Skeletal muscle cell (primary cell): ENCODE data around the gene IL18R1.

Experiments used
- DNase-seq: peaks from one replicate; pipeline ENCODE4 v3.0.0-alpha.2; 2010; ENCODE audit warnings: low read depth
- H3K4me3 ChIP-seq: 2 replicates; pipeline ENCODE4 v1.5.1; 2011; ENCODE audit warnings: low read depth, mild to moderate bottlenecking, control low read depth, low read length, moderate library complexity

Gene IL18R1

DNA sequence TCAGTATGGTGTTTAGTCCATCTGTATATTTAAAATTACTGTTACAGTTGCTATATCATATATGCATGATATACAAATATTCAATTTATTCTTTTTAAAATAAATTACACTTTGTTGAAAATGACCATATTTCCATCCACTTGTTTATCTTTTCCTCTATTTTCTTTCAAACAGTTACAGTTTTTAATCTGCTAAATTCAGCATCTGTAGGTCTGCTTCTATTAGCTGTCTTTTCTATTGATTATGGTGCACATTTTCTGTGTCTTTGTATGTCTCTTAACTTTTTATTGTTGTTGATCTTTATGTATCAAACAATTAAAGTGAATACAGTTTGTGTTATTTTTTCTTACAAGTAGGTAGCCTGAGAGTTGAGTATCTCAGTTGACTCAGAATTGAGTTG is 28.1 kb downstream of the IL18R1 start:
- DNase-seq: no peak

DNA sequence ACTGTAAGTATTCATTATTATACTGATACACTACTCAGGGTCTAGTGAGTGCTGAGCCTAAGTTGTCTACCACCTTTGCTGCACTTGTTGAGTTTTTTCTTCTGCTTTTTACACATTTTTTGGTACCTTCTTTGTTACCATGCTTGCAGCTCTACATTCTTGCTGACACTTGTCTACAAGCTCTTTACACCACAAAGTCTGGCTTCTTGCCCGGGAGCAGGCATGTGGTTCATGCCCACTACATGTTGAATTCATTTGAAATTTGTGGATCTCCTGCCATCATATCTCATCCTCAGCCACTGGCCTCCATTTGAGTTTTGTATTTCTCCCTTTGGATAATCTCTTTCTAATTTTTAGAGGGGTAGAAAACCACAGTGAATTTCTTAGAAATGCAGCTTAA is 29.9 kb downstream of the IL18R1 start:
- no peak for DNase-seq
- no peak overlapping the region for H3K4me3 ChIP-seq

More for the DNA sequence above, 28.1 kb downstream of the IL18R1 start:
- H3K4me3 ChIP-seq: no peak overlapping the region

DNA sequence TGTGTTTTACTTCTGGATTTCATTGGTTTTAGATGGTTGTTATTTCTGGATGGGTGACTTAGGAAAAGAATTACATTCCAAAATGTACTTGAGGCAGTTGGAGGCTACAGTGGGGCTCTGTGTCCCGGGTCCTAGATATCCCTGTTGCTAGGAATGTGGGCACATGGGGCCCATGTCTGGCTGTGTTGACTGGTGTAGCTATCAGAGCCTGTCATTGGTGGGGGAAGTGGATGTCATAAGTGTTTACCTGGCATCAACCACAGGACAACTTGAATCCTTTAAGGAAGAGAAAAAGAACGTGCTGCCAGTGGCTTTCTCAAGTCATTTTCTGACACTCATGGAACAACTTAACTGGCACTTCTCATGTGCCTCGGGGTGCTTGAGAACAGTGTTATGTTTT is 30.4 kb downstream of the IL18R1 start:
- DNase-seq: no peak

DNA sequence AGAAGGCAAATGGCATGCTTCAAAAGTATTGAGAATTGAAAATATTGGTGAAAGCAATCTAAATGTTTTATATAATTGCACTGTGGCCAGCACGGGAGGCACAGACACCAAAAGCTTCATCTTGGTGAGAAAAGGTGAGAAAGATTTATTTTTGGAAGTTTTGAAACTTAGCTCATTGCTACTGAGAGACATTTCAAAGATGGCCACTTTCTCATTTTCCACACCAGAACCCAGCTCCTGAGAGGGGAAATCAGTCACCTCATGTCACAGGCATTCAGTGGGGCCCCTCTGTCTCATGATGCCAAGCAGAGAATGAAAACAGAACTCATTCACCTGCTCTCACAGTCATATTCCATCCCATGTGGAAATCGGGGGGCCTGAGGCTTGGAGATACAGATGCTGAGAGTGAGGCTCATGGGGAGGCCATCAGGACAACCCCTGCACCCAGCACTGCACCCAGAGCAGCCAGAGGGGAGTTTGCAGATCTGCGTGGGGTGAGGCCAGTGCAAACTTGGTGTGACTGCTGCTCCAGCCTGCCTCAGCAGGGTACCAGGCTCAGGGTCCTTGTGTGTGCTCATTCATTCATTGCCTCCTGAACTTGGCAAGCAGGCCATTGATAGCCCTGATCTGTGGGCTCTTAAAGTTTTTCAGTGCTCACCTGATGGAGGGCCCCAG is 31.4 kb downstream of the IL18R1 start:
- no peak for DNase-seq
- H3K4me3 ChIP-seq: no peak overlapping the region

More for the DNA sequence above, 30.4 kb downstream of the IL18R1 start:
- no peak overlapping the region for H3K4me3 ChIP-seq

DNA sequence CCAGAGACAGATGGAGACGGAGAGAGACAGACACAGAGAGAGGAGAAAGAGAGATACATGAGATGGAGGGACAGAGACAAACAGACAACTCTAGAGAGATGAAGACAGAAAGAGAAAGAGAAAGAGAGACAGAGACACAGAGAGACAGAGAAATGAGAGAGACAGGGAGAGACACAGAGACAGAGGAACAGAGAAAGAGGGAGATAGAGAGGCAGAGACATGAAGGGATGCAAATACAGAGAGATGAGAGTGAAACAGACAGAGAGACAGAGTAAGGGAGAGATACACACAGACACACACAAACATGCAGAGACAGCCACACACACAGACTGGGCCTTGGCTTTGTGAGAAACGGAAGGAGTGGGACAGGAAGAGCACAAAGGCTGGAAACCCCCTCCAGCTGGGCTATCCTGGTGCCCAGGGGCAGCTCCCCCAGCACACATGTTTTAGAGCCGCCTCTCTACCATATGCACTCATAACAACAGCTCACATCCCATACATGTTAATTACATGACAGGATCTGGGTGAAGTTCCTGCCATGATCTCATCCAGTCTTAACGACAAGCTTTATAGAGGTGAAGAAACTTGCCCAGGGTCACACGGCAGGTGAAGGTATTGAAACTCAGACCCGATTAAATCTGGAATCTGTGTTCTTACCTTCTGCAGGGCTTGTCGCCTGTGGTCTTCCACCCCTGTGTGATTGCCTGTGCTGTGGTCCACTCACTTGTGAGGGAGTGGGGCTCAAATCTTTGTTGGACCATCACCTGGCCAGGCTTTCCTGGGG is 32.4 kb downstream of the IL18R1 start:
- DNase-seq: no peak
- H3K4me3 ChIP-seq: no peak overlapping the region

DNA sequence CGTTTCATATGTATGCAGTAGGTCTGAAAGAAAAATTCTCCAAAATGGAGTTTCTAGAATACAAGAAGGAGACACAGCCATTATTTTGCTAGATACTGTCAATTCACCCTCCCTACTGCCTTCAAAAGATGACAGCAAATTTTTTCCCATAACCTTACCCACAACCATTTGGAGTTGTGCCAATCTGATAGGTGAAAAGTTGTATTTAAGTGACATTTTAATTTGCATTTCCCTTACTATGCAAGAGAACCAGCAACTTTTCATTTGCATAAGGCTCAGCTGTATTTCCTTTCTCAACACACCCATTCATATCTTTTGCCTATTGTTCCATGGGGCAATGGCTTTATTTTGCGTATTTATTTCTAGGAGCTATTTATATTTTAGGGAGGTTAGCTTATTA is 36.0 kb downstream of the IL18R1 start:
- DNase-seq: no peak
- H3K4me3 ChIP-seq: no peak overlapping the region

DNA sequence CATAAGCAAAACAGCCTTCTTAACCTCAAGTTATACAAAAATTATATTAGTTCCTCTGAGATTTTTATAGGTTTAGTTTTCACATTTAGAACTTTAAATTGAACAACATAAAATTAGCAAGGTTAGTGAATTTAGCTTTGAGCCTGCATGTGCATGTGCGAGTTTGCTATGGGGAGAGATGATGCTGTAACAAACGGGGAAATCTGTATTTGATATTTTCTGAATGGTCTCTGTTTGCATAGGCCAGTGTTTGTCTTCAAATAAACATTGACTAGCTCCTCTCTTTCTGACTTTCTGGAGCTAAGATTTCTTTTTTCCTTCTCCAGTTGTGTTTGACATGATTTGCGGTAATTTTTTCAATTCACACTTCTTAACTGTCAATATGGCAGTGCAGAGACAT is 36.5 kb downstream of the IL18R1 start:
- no peak overlapping the region for H3K4me3 ChIP-seq
- DNase-seq: no peak

DNA sequence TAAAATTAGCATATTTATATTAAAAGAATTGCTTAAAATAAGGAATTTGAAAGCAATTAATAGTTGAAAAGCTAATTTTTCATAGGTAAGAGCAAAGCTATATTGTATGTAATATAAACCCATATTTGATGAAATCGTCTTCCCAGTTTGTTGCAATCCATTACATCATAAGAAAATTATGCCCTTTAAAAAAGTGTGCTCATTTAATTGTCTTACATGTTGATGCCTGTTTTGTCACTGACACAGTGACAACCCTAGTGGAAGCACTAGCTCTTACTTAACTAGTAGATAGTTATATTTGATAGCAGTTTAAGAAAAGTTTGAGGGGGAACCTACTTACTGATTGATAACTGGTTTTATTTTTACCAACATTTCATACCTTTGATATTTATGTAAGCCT is 37.3 kb downstream of the IL18R1 start:
- no peak overlapping the region for H3K4me3 ChIP-seq
- no peak for DNase-seq

DNA sequence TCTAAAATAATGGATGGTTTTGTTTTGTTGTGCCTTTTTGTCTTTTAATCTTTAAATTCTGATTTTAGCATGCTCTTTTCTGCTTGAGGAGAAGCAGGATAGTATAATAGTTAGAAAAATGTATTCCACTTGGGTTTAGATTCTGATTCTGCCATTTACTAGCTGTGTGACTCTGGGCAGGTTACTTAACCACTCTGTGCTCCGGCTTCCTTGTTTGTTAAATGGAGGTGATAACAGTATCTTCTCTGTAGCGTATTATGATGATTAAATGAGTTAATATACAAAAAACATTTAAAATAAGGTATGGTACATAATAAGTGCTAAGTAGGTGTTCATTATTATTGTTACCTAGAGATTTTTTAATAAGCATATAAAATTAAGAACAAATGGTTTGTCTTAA is 40.4 kb downstream of the IL18R1 start:
- DNase-seq: no peak
- no peak overlapping the region for H3K4me3 ChIP-seq

DNA sequence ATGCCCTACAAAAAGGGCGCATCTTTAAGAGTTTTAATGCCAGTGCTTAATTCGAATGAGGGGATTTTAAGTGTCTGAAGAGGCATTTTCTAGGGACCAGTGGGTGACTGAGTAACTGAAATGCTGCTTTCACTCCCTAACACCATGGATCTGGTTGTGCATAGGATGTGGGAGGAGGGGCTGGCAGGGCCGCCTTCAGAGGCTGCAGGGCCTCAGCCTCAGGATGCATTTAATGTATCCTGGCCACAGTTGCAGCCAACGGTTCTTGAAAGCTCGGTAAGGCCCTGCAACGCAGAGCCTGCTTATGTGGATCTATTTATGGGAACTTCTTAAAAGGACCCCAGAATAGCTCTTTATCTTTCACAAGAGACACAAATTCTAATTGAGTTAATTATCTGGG is 41.6 kb downstream of the IL18R1 start:
- no peak overlapping the region for H3K4me3 ChIP-seq
- no peak for DNase-seq

DNA sequence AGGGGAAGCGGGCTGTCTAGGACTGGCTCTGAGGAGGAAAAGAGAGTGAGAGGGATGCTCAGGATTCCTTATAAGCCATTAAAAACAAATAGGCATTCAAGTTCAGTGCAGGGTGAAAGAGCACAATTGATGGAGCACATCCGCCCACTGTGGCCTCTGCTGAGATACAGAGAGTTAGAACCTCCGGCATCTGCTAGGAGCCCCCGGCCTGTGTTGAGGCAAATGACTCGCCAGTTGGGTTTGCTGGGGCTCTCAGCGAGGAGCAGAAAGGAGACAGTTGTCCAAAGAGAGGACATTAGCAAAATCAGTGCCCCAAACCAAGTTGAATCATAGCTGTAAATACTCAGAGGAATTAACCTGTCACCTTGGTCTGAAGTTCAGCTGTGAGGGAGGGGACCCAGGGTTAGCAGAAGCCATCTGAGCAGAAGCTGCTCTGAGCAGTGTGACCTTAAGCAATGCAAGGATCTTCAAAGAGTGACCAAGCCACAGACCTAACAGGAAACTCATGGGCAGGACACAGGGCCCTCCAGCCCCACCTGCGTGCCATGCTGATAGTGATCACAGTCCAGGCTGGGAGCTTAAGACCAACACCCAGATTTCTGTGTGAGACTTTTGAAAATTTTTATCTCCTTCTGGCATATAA is 44.0 kb downstream of the IL18R1 start:
- DNase-seq: no peak
- H3K4me3 ChIP-seq: no peak overlapping the region

DNA sequence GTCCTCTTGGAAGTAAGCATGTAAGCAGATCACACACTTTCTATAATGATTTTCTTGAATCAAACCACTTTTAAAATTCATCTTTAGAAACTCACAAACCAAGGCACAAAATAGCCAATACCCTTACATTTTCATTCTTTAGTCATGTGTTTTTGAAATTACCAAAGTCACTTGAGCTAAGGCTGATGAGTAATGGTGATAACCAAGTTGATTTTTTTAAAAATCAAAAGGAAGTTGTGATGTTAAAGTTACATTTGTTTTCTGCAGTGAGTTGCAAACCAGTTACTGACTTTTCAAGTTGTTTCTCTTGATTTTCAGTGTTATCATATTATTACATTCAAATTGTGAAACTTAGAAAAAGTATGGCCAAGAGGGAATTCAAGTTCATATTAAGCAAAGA is 45.9 kb downstream of the IL18R1 start:
- DNase-seq: no peak
- no peak overlapping the region for H3K4me3 ChIP-seq

DNA sequence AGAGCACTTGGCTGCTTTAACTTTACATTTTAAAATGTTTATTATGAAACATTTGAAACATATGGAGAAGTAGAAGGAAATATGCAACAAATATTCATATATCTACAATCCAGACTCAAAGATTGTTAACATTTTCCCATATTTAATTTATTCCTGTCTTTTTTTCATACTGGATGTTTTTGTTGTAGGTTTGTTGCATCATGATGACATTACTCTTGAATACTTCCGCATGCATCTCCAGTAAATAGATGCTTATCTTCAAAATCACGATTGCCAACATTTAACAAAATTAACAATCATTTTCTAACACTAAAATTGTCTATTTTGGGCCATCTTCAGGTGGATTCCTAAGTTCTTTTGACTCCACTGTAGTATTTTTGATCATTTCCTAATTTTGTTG is 46.3 kb downstream of the IL18R1 start:
- no peak overlapping the region for H3K4me3 ChIP-seq
- no peak for DNase-seq

DNA sequence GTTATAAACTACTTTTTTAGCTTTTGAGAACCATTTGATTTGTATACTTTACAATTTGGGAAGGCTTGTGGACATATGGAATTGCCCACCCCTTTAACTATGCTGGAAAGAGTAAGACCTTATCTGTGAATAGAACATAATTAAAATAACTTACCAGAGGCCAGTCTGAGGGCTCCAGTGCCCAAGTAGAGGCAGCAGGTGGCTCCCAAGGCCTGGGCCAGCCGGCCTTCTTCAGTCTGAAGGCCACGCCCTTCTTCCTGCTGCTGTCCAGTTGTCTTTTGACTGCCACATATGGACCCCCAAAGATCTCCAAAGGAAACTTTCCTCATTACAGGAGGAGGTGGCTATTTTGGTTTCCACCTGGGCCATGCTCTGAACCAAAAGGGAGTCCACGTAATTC is 55.4 kb downstream of the IL18R1 start:
- no peak overlapping the region for H3K4me3 ChIP-seq

DNA sequence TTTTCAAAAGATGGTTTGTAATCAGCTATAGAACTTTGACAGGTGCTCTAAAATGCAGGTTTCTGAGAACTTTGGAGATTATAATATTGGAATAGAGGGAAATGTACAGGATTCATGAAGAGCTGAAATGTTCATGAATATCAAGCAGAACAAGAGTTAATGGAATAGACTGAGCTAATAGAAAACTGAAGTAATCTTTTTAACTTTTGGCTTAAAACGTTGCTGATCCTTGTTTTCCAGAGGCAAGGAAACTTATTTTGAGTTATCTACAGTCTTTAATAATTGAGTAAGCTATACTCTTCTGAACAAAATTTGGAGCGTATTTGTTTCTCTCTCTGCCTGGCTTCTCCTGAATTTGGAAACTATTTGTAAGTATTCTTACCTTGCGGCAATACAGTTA is 56.6 kb downstream of the IL18R1 start:
- no peak for DNase-seq

More for the DNA sequence above, 55.4 kb downstream of the IL18R1 start:
- DNase-seq: no peak

DNA sequence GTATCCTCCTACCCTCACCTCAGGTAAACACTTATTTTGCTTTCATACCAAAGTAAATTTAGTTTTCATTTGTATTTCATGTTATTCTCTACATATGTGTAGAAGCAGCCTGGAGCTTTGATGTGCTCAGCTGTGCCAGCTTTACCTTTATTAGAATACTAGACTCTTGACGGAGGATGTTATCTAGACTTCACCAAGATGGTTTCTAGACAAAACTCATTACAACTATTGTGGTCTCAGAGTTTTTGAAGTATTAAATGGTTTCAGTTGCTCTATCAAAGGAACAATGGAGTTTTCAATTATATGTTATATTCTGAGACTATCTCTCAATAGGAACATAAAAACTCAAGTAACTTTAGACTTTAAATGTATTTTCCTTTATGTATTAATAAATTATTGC is 62.4 kb downstream of the IL18R1 start:
- DNase-seq: no peak
- no peak overlapping the region for H3K4me3 ChIP-seq

More for the DNA sequence above, 56.6 kb downstream of the IL18R1 start:
- no peak overlapping the region for H3K4me3 ChIP-seq

DNA sequence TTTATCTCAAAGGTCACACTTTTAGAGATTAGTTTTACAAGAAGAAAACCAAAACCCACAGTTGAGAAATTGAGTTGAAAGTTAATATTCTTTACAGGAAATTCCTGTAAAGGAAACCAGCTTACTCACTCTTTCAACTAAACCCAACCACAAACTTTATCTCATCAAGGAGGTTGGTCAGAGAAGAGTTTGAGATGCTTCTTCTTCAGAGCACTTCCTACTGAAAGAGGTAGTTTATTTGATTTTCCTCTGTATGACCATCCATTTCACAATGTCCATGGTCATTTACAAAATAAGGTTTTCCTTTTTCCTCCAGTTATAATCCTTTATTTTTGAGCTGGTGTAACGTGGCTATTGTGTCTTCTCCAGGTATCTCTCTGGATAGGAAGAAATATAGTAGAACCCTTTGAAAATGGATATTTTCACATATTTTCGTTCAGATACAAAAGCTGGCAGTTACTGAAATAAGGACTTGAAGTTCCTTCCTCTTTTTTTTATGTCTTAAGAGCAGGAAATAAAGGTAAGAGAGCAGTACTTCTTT is 62.9 kb downstream of the IL18R1 start:
- no peak overlapping the region for H3K4me3 ChIP-seq
- no peak for DNase-seq

DNA sequence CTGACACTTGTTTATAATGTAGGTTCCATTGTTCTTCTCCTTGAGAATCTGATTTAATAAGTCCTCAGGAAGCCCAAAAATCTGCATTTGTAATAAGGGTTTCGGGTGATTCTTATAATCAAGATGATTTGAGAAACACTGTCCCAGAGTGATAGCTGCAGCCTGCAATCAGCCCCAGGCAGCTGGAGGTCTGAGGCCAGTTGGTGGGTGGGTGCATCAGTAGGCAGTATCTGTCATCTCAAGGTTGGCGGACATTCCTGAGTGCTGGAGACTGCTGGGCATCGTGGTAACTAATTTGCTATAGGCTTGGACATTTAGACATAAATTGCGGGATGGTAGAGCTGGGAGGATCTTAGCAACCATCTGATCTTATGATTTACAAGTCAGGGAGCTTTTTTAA is 64.7 kb downstream of the IL18R1 start:
- no peak overlapping the region for H3K4me3 ChIP-seq

DNA sequence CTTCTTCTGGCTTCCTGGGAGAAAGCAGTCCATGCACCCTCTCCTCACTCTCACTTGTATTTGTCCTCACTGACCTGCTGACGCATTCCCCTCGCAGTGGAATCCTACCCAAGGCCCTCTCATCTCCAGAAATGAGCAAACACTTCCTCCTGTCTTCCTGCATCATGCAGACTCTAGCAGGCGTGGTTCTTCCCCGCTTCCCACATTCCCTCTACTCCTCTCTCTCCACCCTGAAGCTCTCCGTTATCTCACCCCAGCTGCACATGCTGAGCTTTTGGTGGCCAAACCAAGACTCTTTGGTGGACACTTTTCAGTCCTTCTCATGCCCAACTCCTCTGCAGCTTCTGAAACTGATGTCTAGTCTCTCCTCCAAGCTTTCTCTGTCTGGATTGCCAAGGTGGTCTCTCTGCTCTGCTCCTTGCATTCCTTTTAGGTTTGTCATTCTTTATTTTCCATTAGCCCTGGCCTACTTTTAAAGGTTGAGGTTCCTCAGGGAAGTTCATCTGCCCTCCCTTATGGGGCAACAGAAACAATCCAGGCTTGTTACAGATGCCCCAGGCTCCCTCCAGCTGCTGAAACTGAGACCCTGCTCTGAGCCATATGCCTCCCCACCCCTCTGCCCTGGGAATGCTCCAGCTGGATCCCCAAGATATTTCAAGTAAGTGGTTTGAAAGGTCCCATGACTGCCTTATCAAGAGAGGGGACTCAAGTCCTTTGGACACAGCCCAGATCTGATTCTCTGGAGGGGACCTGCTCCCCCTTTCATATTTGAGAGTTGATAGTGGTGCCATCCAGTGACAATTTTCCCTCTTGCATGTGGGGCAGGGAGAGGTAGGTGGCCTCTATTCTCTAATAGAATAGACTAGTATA is 66.5 kb downstream of the IL18R1 start:
- H3K4me3 ChIP-seq: no peak overlapping the region

More for the DNA sequence above, 64.7 kb downstream of the IL18R1 start:
- no peak for DNase-seq

More for the DNA sequence above, 66.5 kb downstream of the IL18R1 start:
- DNase-seq: no peak
